Neural crest cell (in vitro differentiated cells): ENCODE results near the gene KCNK5. TPM values are rescaled to one million over a fixed set of nuclear protein-coding genes. Genes with fewer than 3 reads are reported as not detected.

ENCODE experiments used
- DNase-seq: peaks from one replicate; pipeline ENCODE4 v3.0.0; 2021; ENCODE audit warnings: low read depth, mixed read lengths, low spot score
- H3K27ac Mint-ChIP-seq: one replicate; pipeline ENCODE4 v1.8.0; 2021; ENCODE audit warnings: mild to moderate bottlenecking, mixed read lengths; ENCODE audit not compliant: unreplicated experiment
- H3K27me3 Mint-ChIP-seq: 2 replicates; pipeline ENCODE4 v1.8.0; 2021; ENCODE audit warnings: low read depth, mild to moderate bottlenecking, mixed read lengths
- H3K36me3 Mint-ChIP-seq: 2 replicates; pipeline ENCODE4 v1.8.0; 2021; ENCODE audit warnings: low read depth, mild to moderate bottlenecking, mixed read lengths
- H3K4me1 Mint-ChIP-seq: 2 replicates; pipeline ENCODE4 v1.8.0; 2021; ENCODE audit warnings: mixed read lengths
- H3K4me3 Mint-ChIP-seq: one replicate; pipeline ENCODE4 v1.8.0; 2021; ENCODE audit warnings: mild to moderate bottlenecking, mixed read lengths
- H3K9me3 Mint-ChIP-seq: 2 replicates; pipeline ENCODE4 v1.8.0; 2021; ENCODE audit warnings: mixed read lengths
- total RNA-seq: library from RNA; stranded (reverse); gene quantifications from 2 replicates; pipeline ENCODE4 v1.2.1, GENCODE V29; 2021
- TF ChIP-seq, protein P1 (sequence below): fragments of 200-600 bp; sonication (generic); conservative IDR thresholded peaks from 2 replicates; pipeline ENCODE4 v1.5.0; 2021; ENCODE audit warnings: antibody characterized with exemption, mild to moderate bottlenecking

The KCNK5 gene
- total RNA-seq, 1 donor from 2014 or later, result 32.7 TPM

DNA sequence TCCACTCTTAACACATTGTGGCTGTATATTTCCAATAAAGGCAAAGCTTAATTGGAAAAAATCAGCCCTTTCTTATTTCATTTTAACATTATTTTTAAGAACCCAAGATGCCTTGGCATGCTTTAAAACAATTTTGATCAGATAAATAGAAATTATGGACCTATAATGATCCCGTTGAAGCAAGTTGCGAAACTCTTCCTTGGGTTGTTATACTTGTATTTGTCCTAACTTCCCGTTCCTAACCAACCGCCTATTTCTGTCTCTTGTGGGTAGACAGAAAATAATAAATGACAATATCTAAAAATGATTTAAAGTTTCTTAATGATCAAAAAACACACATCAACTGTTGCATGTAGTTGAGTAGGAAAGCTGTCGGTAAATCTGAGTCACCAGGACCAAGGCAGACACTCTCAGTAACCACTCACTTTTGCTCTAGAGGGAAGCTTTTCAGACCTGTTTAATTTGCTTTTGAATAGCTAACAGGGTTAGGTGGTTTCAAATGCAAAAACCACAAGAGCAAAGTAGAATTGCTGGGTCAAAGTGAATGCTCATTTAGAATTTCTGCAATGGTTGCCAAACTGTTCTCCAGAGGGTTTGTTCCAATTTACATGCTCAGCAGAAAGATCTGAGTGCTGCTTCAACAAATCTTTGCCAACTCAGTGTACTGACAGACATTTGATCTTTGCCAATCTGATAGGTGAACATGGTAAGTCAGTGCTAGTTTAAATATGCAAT, 34.2 kb upstream of the KCNK5 start:
- no peak overlapping the region for H3K4me3 Mint-ChIP-seq
- TF ChIP-seq, protein P1, sequence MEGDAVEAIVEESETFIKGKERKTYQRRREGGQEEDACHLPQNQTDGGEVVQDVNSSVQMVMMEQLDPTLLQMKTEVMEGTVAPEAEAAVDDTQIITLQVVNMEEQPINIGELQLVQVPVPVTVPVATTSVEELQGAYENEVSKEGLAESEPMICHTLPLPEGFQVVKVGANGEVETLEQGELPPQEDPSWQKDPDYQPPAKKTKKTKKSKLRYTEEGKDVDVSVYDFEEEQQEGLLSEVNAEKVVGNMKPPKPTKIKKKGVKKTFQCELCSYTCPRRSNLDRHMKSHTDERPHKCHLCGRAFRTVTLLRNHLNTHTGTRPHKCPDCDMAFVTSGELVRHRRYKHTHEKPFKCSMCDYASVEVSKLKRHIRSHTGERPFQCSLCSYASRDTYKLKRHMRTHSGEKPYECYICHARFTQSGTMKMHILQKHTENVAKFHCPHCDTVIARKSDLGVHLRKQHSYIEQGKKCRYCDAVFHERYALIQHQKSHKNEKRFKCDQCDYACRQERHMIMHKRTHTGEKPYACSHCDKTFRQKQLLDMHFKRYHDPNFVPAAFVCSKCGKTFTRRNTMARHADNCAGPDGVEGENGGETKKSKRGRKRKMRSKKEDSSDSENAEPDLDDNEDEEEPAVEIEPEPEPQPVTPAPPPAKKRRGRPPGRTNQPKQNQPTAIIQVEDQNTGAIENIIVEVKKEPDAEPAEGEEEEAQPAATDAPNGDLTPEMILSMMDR, result no peak
- no peaks in the 10 kb centered on the region for H3K4me1 Mint-ChIP-seq
- no peaks in the 10 kb centered on the region for H3K36me3 Mint-ChIP-seq
- H3K27me3 Mint-ChIP-seq, result peaks cover 5% of the 10 kb centered on the region
- peaks cover 2% of the 10 kb centered on the region for H3K9me3 Mint-ChIP-seq
- no peak overlapping the region for H3K27ac Mint-ChIP-seq
- no peak for DNase-seq

DNA sequence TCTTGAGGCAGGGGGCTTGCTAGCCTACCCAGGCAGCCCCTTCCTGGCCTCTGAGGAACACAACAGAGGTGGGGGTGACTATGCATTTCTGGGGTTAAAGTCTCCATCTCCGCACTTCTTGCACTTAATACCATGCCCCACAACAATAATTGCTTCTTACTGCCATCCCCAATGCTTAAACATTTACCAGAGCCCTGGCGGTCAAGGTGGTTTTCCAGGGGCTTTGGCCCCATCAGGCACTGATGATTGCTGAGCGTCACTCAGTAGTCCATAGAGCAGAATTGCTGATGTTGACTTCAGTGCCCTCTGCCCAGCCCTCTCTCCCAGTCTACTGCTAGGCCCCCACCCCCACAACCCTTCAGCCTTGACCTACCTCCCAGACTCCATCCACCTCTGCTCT, 32.5 kb upstream of the KCNK5 start:
- no peaks in the 10 kb centered on the region for H3K36me3 Mint-ChIP-seq
- TF ChIP-seq, protein P1, result no peak
- H3K27me3 Mint-ChIP-seq, result peaks cover 5% of the 10 kb centered on the region
- no peak overlapping the region for H3K4me3 Mint-ChIP-seq
- no peaks in the 10 kb centered on the region for H3K4me1 Mint-ChIP-seq
- DNase-seq, result no peak
- H3K27ac Mint-ChIP-seq, result no peak overlapping the region
- H3K9me3 Mint-ChIP-seq, result peaks cover 2% of the 10 kb centered on the region

DNA sequence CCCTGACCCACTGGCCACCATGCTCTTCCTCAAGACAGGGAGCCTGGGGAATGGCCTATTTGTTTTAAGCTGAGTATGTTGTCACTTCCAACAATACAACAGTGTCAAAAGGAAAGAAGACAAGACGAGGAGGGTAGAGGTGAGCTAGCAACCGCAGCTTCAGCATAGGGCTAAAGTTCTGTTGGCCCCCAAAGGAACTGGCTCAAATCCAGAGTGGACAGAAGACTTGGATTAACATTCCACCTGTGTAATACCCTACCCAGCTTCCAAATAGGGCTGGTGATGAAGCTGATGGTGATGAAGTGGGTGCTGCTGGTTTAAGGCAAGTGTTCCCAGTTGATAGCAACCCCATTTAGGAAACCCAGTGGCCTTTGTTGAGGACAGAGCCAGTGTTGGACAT, 31.7 kb upstream of the KCNK5 start:
- H3K4me1 Mint-ChIP-seq, result peaks cover 4% of the 10 kb centered on the region
- H3K27me3 Mint-ChIP-seq, result peaks cover 5% of the 10 kb centered on the region
- no peak overlapping the region for H3K27ac Mint-ChIP-seq
- H3K9me3 Mint-ChIP-seq, result peaks cover 2% of the 10 kb centered on the region
- no peak for DNase-seq
- no peak overlapping the region for H3K4me3 Mint-ChIP-seq
- no peaks in the 10 kb centered on the region for H3K36me3 Mint-ChIP-seq
- TF ChIP-seq, protein P1, result no peak

DNA sequence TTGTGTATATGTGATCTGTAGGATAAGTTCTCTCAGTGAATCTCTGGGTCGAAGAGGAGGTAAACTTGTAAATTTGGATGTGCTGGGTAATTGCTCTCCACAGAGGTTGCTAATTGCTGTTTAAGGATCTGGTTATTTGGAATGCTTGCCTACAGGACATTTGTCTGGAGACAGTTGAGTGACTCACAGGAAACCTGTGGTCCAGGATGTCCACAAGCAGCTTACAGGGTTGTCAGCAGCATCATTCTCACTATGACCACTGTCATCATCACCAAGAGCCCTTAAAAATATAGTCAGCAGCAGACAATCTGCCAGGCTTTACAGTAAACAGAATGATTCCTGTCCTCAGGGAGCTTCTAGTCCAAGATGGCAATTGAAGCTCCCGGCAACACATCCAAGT, 31.2 kb upstream of the KCNK5 start:
- H3K27me3 Mint-ChIP-seq, result peaks cover 5% of the 10 kb centered on the region
- H3K27ac Mint-ChIP-seq, result no peak overlapping the region
- H3K36me3 Mint-ChIP-seq, result no peaks in the 10 kb centered on the region
- DNase-seq, result no peak
- TF ChIP-seq, protein P1, result no peak
- H3K9me3 Mint-ChIP-seq, result peaks cover 2% of the 10 kb centered on the region
- H3K4me1 Mint-ChIP-seq, result peaks cover 4% of the 10 kb centered on the region
- no peak overlapping the region for H3K4me3 Mint-ChIP-seq

DNA sequence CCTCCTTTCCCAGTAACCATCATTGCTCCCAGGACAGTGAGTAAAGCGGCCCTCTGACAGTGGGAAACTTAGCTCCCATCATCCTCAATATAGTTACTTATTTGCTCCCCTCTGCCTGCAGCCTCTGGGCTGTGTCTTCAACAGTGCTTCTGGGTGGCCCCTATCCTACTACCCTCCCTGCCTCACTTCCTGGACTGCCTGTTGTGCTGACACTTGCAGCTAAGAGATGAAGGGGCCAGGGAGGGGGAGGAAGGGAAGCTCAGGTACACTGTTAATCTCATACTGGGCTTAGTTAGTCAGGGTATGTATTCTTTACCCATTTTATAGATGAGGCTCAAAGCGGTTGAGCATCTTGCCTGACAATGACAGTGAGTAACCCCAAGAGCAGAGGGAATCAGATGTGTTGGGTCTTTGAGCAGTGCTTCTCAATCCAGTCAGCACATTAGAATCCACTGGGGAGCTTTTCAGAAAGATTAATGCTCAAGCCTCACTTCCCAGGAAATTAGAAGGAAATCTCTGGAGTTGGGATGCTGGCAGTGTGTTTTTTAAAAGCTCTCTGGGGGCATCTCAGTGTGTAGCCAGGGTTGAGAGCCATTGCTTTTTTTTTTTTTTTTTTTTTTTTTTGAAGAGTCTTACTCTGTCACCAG, 27.1 kb upstream of the KCNK5 start:
- H3K4me1 Mint-ChIP-seq, result peaks cover 4% of the 10 kb centered on the region
- TF ChIP-seq, protein P1, result no peak
- H3K27me3 Mint-ChIP-seq, result peaks cover 3% of the 10 kb centered on the region
- DNase-seq, result no peak
- H3K4me3 Mint-ChIP-seq, result no peak overlapping the region
- H3K9me3 Mint-ChIP-seq, result peaks cover 14% of the 10 kb centered on the region
- H3K36me3 Mint-ChIP-seq, result no peaks in the 10 kb centered on the region
- no peak overlapping the region for H3K27ac Mint-ChIP-seq
